B cell (primary cell): ENCODE results near the gene CD80.

Experiments used
- EZH2 ChIP-seq: IDR thresholded peaks from 2 replicates; pipeline ENCODE4 v1.6.1; 2012; ENCODE audit warnings: borderline replicate concordance, low read depth, mild to moderate bottlenecking, moderate library complexity, low read length; ENCODE audit not compliant: insufficient read depth, poor library complexity, severe bottlenecking
- TF ChIP-seq, protein P1 (sequence below): fragments of 200-600 bp; IDR thresholded peaks from one replicate; pipeline ENCODE4 v1.8.0; 2022; ENCODE audit warnings: antibody characterized with exemption, mild to moderate bottlenecking

- TF ChIP-seq, protein P1, sequence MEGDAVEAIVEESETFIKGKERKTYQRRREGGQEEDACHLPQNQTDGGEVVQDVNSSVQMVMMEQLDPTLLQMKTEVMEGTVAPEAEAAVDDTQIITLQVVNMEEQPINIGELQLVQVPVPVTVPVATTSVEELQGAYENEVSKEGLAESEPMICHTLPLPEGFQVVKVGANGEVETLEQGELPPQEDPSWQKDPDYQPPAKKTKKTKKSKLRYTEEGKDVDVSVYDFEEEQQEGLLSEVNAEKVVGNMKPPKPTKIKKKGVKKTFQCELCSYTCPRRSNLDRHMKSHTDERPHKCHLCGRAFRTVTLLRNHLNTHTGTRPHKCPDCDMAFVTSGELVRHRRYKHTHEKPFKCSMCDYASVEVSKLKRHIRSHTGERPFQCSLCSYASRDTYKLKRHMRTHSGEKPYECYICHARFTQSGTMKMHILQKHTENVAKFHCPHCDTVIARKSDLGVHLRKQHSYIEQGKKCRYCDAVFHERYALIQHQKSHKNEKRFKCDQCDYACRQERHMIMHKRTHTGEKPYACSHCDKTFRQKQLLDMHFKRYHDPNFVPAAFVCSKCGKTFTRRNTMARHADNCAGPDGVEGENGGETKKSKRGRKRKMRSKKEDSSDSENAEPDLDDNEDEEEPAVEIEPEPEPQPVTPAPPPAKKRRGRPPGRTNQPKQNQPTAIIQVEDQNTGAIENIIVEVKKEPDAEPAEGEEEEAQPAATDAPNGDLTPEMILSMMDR = no peak
- no peak for TF ChIP-seq EZH2
Measured at GRCh38 chr3:119569156-119569555, 9.7 kb upstream of the CD80 start.
